ENCODE results near the gene GXYLT2. TPM values are rescaled to one million over a fixed set of nuclear protein-coding genes. Genes with fewer than 3 reads are reported as not detected.

GXYLT2 gene
- total and polyA plus RNA-seq, 2 of the 13 experiments (the other 11 are each of a cell fraction or from before 2014, with no cell fraction given): 4.3 to 6.9 TPM

GRCh38 chr3:72982609-72983366 lies 94.9 kb downstream of the GXYLT2 start:
- TF ChIP-seq PHF20 (CRISPR knock-in tag; IDR thresholded peaks at IDR 0.05) (no peak), ELF1 (CRISPR knock-in tag; IDR thresholded peaks at IDR 0.05) (no peak), CHD4 (IDR thresholded peaks at IDR 0.05; ENCODE audit: borderline replicate concordance, low read length) (no peak), FOXK1 (CRISPR knock-in tag; IDR thresholded peaks at IDR 0.05; ENCODE audit: borderline replicate concordance, low read depth) (no peak), ZNF782 (CRISPR knock-in tag; IDR thresholded peaks at IDR 0.05; ENCODE audit: borderline replicate concordance) (no peak), SMARCE1 (IDR thresholded peaks at IDR 0.05; ENCODE audit: borderline replicate concordance) (no peak), RCOR2 (CRISPR knock-in tag; IDR thresholded peaks at IDR 0.05) (no peak), ZMYM3 (CRISPR knock-in tag; IDR thresholded peaks at IDR 0.05) (no peak), ZSCAN25 (CRISPR knock-in tag; IDR thresholded peaks at IDR 0.05) (no peak), ZNF614 (CRISPR knock-in tag; IDR thresholded peaks at IDR 0.05; ENCODE audit: borderline replicate concordance) (no peak), ZNF644 (CRISPR knock-in tag; IDR thresholded peaks at IDR 0.05; ENCODE audit: low read depth) (no peak), ELK4 (CRISPR knock-in tag; IDR thresholded peaks at IDR 0.05; ENCODE audit: borderline replicate concordance) (no peak), ZNF205 (CRISPR knock-in tag; IDR thresholded peaks at IDR 0.05) (no peak), NPAS2 (CRISPR knock-in tag; IDR thresholded peaks at IDR 0.05; ENCODE audit: borderline replicate concordance) (no peak), ZNF296 (CRISPR knock-in tag; conservative IDR thresholded peaks at IDR 0.05) (no peak), HDAC6 (IDR thresholded peaks at IDR 0.05; ENCODE audit: low read depth, low read length) (no peak), RNF2 (conservative IDR thresholded peaks at IDR 0.05; ENCODE audit: low read depth) (no peak), E2F1 (CRISPR knock-in tag; IDR thresholded peaks at IDR 0.05) (no peak), ZNF501 (CRISPR knock-in tag; IDR thresholded peaks at IDR 0.05) (no peak)
- intact Hi-C loops (cut with micrococcal nuclease; ENCODE audit: unreplicated experiment): no loop called here
- WGBS (ENCODE audit: low lambda C conversion rate): 91% methylated on average over 3 of the region's 3 CpGs
- Histone ChIP-seq H3K4me3 (replicated peaks in 1 of 3; ENCODE audit: insufficient read depth in 1 of 3, low read depth in 2 of 3, low read length in 3 of 3) (no peak overlapping the region), H2AFZ (ENCODE audit: low read length) (no peak overlapping the region), H4K20me1 (ENCODE audit: insufficient read depth, low read length) (no peaks in the 10 kb centered on the region), H3K27ac (ENCODE audit: extremely low read length, insufficient read depth, low read length) (no peak overlapping the region), H3K36me3 (replicated peaks in 1 of 2; ENCODE audit: control insufficient read depth in 1 of 2, insufficient read depth in 2 of 2, low read length in 2 of 2) (no peaks in the 10 kb centered on the region), H3K9ac (ENCODE audit: insufficient read depth, low read depth, low read length) (no peak overlapping the region), H3K4me2 (ENCODE audit: low read depth, low read length) (no peak overlapping the region), H3K9me3 (ENCODE audit: low read length) (peaks cover 9% of the 10 kb centered on the region), H3K27me3 (ENCODE audit: control insufficient read depth in 1 of 2, insufficient read depth in 2 of 2, low read length in 2 of 2) (no peaks in the 10 kb centered on the region), H3K4me1 (ENCODE audit: insufficient read depth, low read length) (no peaks in the 10 kb centered on the region), H3K79me2 (ENCODE audit: insufficient read depth, low read length) (no peaks in the 10 kb centered on the region)
- no TSS peak for BruUV-seq (replicated peaks)
- ChIA-PET POLR2A (interaction anchor here (1.5 kb wide), 1 partner anchor 14 kb away, joined by 5 read pairs; the partner anchor contains the start of gene PPP4R2), CTCF (ENCODE audit: low intra/inter-chr PET ratio, low total read pairs) (no interaction called here)
- DNase-seq (ENCODE audit: low spot score) (no peak), ATAC-seq (no peak), FAIRE-seq (no peak)
- in situ Hi-C loops (cut with HindIII; ENCODE audit: extremely low pct_ligation_motif_present, low pct_unique_long_range_greater_than_20kb): no loop called here

Data from HepG2 (cell line).